ENCODE data around the gene HMOX2.

HMOX2 gene

GRCh38 chr16:4510747-4511426 lies 34.7 kb downstream of the HMOX2 start:
- H3K27me3 ChIP-seq (ENCODE audit: low read depth, low read length): no peaks in the 10 kb centered on the region
- H3K36me3 ChIP-seq (replicated peaks; ENCODE audit: low read depth, low read length): peaks cover 45% of the 10 kb centered on the region
- no peak overlapping the region for H2AFZ ChIP-seq (ENCODE audit: low read depth, low read length)
- peaks cover 9% of the 10 kb centered on the region for H4K20me1 ChIP-seq (ENCODE audit: insufficient read depth, low read length)
- TF ChIP-seq CTCF (IDR thresholded peaks at IDR 0.05; ENCODE audit: low read depth, low read length) (no peak), EZH2phosphoT487 (IDR thresholded peaks at IDR 0.05; ENCODE audit: low read depth) (no peak)
- no peak overlapping the region for H3K27ac ChIP-seq (ENCODE audit: low read length)
- no peak overlapping the region for H3K9ac ChIP-seq (ENCODE audit: low read length)
- no peak overlapping the region for H3K4me3 ChIP-seq (ENCODE audit: low read length)
- no peaks in the 10 kb centered on the region for H3K9me3 ChIP-seq (ENCODE audit: insufficient read depth, low read length)
- no peaks in the 10 kb centered on the region for H3K79me2 ChIP-seq (ENCODE audit: low read length)
- H3K4me2 ChIP-seq (ENCODE audit: low read length): no peak overlapping the region
- peaks cover 29% of the 10 kb centered on the region for H3K4me1 ChIP-seq (ENCODE audit: low read length)

DNA sequence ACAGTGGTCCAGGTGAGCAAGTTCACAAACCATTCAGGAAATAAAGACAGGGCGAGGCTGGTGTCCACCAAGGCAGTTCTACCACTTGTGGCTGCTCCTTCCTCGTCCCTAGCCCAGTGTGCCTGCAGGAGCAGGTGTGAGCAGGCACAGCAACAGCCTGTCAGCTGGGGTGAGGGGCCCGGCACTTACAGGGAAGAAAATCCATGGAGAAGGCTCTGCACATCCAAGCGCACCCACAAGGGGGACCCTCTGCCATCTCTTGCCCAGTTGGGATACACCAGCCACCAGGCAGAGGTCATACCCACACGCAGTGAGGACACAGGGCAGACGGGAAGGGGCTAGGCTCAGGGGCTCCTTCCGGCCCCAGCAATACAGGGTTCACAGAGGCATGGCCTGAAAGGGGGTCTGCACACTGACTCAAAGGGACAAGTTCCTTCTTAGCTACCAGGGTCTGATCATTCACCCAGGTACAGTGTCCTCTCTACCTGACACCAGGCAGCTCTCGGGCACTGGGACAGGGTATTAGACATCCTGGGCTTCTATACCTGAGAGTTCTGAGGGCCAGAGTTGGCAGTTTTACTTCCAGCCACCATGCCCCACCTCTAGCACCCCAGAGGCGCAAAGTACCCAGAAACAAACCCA lies 35.4 kb downstream of the HMOX2 start:
- H3K4me2 ChIP-seq (ENCODE audit: low read length): no peak overlapping the region
- H3K27me3 ChIP-seq (ENCODE audit: low read depth, low read length): no peaks in the 10 kb centered on the region
- H3K9ac ChIP-seq (ENCODE audit: low read length): no peak overlapping the region
- H3K36me3 ChIP-seq (replicated peaks; ENCODE audit: low read depth, low read length): peaks cover 42% of the 10 kb centered on the region
- no peak overlapping the region for H2AFZ ChIP-seq (ENCODE audit: low read depth, low read length)
- H3K9me3 ChIP-seq (ENCODE audit: insufficient read depth, low read length): no peaks in the 10 kb centered on the region
- TF ChIP-seq CTCF (IDR thresholded peaks at IDR 0.05; ENCODE audit: low read depth, low read length) (peak; percentile 31), EZH2phosphoT487 (IDR thresholded peaks at IDR 0.05; ENCODE audit: low read depth) (no peak)
- H3K79me2 ChIP-seq (ENCODE audit: low read length): no peaks in the 10 kb centered on the region
- H3K27ac ChIP-seq (ENCODE audit: low read length): no peak overlapping the region
- H3K4me3 ChIP-seq (ENCODE audit: low read length): no peak overlapping the region
- peaks cover 26% of the 10 kb centered on the region for H3K4me1 ChIP-seq (ENCODE audit: low read length)
- peaks cover 10% of the 10 kb centered on the region; the same call in 1 of the 2 replicates for H4K20me1 ChIP-seq (ENCODE audit: insufficient read depth, low read length)

GRCh38 chr16:4512473-4512872 lies 36.3 kb downstream of the HMOX2 start:
- Histone ChIP-seq H3K27ac (ENCODE audit: low read length) (no peak overlapping the region), H2AFZ (ENCODE audit: low read depth, low read length) (no peak overlapping the region), H3K9ac (ENCODE audit: low read length) (no peak overlapping the region), H3K79me2 (ENCODE audit: low read length) (no peaks in the 10 kb centered on the region), H3K36me3 (replicated peaks; ENCODE audit: low read depth, low read length) (peaks cover 35% of the 10 kb centered on the region), H3K27me3 (ENCODE audit: low read depth, low read length) (no peaks in the 10 kb centered on the region), H3K4me1 (ENCODE audit: low read length) (peaks cover 24% of the 10 kb centered on the region), H3K9me3 (ENCODE audit: insufficient read depth, low read length) (no peaks in the 10 kb centered on the region), H3K4me3 (ENCODE audit: low read length) (no peak overlapping the region), H4K20me1 (ENCODE audit: insufficient read depth, low read length) (peaks cover 10% of the 10 kb centered on the region; the same call in 1 of the 2 replicates), H3K4me2 (ENCODE audit: low read length) (no peak overlapping the region)
- no peak for TF ChIP-seq EZH2phosphoT487 (IDR thresholded peaks at IDR 0.05; ENCODE audit: low read depth)
- no peak for TF ChIP-seq CTCF (IDR thresholded peaks at IDR 0.05; ENCODE audit: low read depth, low read length)

DNA sequence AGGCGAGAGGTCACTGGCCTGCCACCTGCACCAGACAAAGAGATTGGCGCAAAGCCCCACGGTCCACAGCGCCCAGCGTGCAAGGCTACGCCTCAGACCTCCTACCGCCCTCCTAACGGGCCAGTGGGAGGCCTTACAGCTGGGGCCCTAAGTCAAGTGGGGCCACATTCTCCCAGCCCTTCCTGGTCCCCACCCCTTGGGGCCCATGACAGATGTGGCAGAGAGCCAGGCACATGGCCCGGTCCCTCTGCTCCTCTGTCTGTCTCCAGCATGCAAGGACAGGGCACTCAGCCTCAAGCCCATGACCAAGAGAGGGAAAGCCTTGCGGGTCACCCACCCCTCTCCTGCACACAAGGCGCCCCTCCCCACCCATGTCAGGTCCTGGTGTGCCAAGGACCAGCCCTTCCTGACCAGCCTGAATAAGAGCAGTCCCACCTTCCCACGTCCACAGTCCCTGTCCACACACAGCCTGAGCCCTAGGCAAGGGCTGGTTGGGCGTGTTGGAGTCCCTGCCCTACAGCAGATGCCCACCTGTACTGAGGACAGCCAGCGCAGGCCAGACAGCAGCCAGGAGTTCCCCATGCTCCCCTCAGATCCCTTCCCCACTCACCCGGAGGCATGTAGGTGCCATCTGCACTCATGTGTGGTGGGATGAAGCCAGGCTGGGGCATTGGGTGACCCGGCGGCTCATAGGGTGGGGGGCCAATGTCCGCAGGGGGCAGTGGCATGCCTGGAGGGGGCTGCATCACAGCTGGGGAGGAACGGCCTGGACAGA lies 37.1 kb downstream of the HMOX2 start:
- TF ChIP-seq EZH2phosphoT487 (IDR thresholded peaks at IDR 0.05; ENCODE audit: low read depth) (no peak), CTCF (IDR thresholded peaks at IDR 0.05; ENCODE audit: low read depth, low read length) (no peak)
- Histone ChIP-seq H3K4me3 (ENCODE audit: low read length) (no peak overlapping the region), H3K79me2 (ENCODE audit: low read length) (no peaks in the 10 kb centered on the region), H3K9me3 (ENCODE audit: insufficient read depth, low read length) (no peaks in the 10 kb centered on the region), H3K4me2 (ENCODE audit: low read length) (no peak overlapping the region), H3K36me3 (replicated peaks; ENCODE audit: low read depth, low read length) (peaks cover 28% of the 10 kb centered on the region), H4K20me1 (ENCODE audit: insufficient read depth, low read length) (peaks cover 10% of the 10 kb centered on the region; the same call in 1 of the 2 replicates), H3K4me1 (ENCODE audit: low read length) (peaks cover 24% of the 10 kb centered on the region), H3K27me3 (ENCODE audit: low read depth, low read length) (no peaks in the 10 kb centered on the region), H3K9ac (ENCODE audit: low read length) (no peak overlapping the region), H3K27ac (ENCODE audit: low read length) (no peak overlapping the region), H2AFZ (ENCODE audit: low read depth, low read length) (no peak overlapping the region)

Data from OCI-LY3 (cell line).